DOHH2 (cell line): ENCODE results near the gene SLIT2.

Experiments
- H3F3A ChIP-seq: fragments of 200-600 bp; sonication (generic), shearing (Covaris generic); 2 replicates; pipeline ENCODE4 v1.6.0; 2016; ENCODE audit warnings: antibody characterized with exemption, mild to moderate bottlenecking; ENCODE audit not compliant: control insufficient read depth, insufficient read depth
- H3K27ac ChIP-seq: fragments of 200-600 bp; sonication (generic); 2 replicates; pipeline ENCODE4 v1.5.1; 2014; ENCODE audit warnings: low read depth, mild to moderate bottlenecking, low read length, moderate library complexity
- H3K27me3 ChIP-seq: fragments of 200-600 bp; sonication (generic); 2 replicates; pipeline ENCODE4 v1.6.1; 2014; ENCODE audit warnings: mild to moderate bottlenecking, low read length, mixed read lengths; ENCODE audit not compliant: control insufficient read depth
- H3K36me3 ChIP-seq: fragments of 200-600 bp; sonication (generic); 2 replicates; pipeline ENCODE4 v1.6.1; 2014; ENCODE audit warnings: mild to moderate bottlenecking, low read length, moderate library complexity, mixed read lengths; ENCODE audit not compliant: control insufficient read depth
- H3K4me1 ChIP-seq: fragments of 200-600 bp; sonication (generic); 2 replicates; pipeline ENCODE4 v1.6.1; 2014; ENCODE audit warnings: mild to moderate bottlenecking, low read length, mixed read lengths; ENCODE audit not compliant: control insufficient read depth
- H3K4me2 ChIP-seq: fragments of 200-600 bp; sonication (generic); 2 replicates; pipeline ENCODE4 v1.6.0; 2014; ENCODE audit warnings: mild to moderate bottlenecking, low read length, moderate library complexity
- H3K4me3 ChIP-seq: fragments of 200-600 bp; sonication (generic); 2 replicates; pipeline ENCODE4 v1.5.1; 2014; ENCODE audit warnings: mild to moderate bottlenecking, low read length, mixed read lengths
- H3K79me2 ChIP-seq: fragments of 200-600 bp; sonication (generic); 2 replicates; pipeline ENCODE4 v1.6.1; 2014; ENCODE audit warnings: mild to moderate bottlenecking, low read length, mixed read lengths; ENCODE audit not compliant: control insufficient read depth
- H3K9me2 ChIP-seq: fragments of 200-600 bp; sonication (generic); replicated peaks from 2 replicates; pipeline ENCODE4 v1.6.1; 2014; ENCODE audit warnings: mild to moderate bottlenecking, low read length, mixed read lengths; ENCODE audit not compliant: control insufficient read depth
- H3K9me3 ChIP-seq: fragments of 200-600 bp; sonication (generic); 2 replicates; pipeline ENCODE4 v1.6.1; 2014; ENCODE audit warnings: antibody characterized with exemption, low read length, mixed read lengths; ENCODE audit not compliant: control insufficient read depth, insufficient read depth
- H4K20me1 ChIP-seq: fragments of 200-600 bp; sonication (generic); 2 replicates; pipeline ENCODE4 v1.6.0; 2014; ENCODE audit warnings: low read depth, mild to moderate bottlenecking, antibody characterized with exemption, low read length, moderate library complexity; ENCODE audit not compliant: control insufficient read depth, insufficient read depth
- CTCF ChIP-seq: fragments of 200-600 bp; sonication (generic); IDR thresholded peaks from one replicate; pipeline ENCODE4 v1.5.1; 2014; ENCODE audit warnings: antibody characterized with exemption, mild to moderate bottlenecking, low read depth, low read length; ENCODE audit not compliant: poor library complexity, severe bottlenecking
- EZH2phosphoT487 ChIP-seq: fragments of 200-600 bp; sonication (generic); IDR thresholded peaks from 2 replicates; pipeline ENCODE4 v1.6.1; 2017; ENCODE audit warnings: borderline replicate concordance, mild to moderate bottlenecking, antibody characterized with exemption, low read length, moderate library complexity, mixed read lengths

Gene SLIT2

DNA sequence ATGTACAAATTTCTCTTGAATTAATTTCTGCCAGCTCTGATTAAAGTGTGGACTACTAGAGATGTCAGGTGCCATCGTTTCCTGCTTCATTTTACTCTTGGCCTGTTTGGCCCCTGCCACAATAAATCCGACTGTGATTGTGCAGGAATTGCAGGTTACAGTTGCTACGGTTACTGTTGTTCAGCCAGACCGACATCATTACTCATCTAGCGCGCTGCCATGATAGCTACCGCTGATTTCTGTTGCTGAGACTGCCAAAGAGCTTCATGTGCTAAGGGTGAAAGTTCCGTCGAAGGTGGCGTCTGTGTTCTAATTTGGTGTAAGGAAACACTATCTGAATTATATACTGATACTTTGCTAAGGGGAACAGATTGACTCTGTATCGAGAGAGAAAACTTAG, 22.1 kb downstream of the SLIT2 start:
- H3K79me2 ChIP-seq = no peaks in the 10 kb centered on the region
- H3K4me3 ChIP-seq = no peak overlapping the region
- TF ChIP-seq CTCF (no peak), EZH2phosphoT487 (no peak)
- no peaks in the 10 kb centered on the region for H3K9me2 ChIP-seq
- no peaks in the 10 kb centered on the region for H3K4me1 ChIP-seq
- no peaks in the 10 kb centered on the region for H4K20me1 ChIP-seq
- H3K36me3 ChIP-seq = no peaks in the 10 kb centered on the region
- H3F3A ChIP-seq = no peaks in the 10 kb centered on the region
- no peak overlapping the region for H3K4me2 ChIP-seq
- no peak overlapping the region for H3K27ac ChIP-seq
- H3K27me3 ChIP-seq = no peaks in the 10 kb centered on the region
- no peaks in the 10 kb centered on the region for H3K9me3 ChIP-seq

DNA sequence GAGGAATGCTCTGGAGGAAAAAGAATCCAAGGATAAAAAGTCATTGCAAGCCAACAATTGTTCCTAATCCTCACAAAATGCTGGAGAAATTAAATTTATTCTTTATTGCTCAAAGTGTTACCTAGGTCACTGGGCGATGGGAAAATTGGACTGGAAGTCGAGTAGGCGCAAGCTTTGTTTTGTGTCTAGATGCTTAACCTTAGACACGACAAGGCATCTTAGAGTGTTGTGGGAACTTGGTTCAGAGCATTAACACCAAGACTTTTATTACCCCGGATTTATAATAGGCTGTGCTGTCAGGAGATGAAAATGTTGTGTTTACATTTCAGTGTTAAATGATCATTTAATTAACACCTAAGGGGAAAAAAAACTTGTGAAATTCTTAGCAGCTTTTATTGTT, 25.1 kb downstream of the SLIT2 start:
- Histone ChIP-seq H3K79me2 (no peaks in the 10 kb centered on the region), H3K9me3 (no peaks in the 10 kb centered on the region), H3K27me3 (no peaks in the 10 kb centered on the region), H3K4me1 (no peaks in the 10 kb centered on the region), H3K36me3 (no peaks in the 10 kb centered on the region), H3F3A (no peaks in the 10 kb centered on the region), H3K9me2 (no peaks in the 10 kb centered on the region), H3K4me2 (no peak overlapping the region), H3K4me3 (no peak overlapping the region), H3K27ac (no peak overlapping the region), H4K20me1 (no peaks in the 10 kb centered on the region)
- no peak for TF ChIP-seq EZH2phosphoT487
- TF ChIP-seq CTCF = no peak

DNA sequence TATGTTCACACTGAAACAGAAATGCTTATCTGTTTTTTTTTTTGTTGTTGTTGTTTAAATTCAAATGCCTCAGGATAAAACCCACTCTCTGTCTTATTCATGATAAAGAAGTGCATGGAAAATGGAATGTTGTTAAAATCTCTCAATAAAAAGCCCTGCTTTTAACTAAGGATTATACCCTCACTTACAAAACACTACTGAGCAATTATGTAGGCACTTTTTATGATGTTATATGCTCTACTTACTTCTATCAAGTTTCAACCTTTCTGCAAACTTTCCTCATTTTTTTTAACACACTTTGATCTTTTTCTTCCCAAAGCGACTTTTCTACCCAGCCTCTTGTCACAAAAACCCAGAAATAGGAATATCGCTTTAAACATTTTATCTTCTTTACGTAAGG, 26.5 kb downstream of the SLIT2 start:
- Histone ChIP-seq H3K27ac (no peak overlapping the region), H3F3A (no peaks in the 10 kb centered on the region), H3K4me2 (no peak overlapping the region), H3K36me3 (no peaks in the 10 kb centered on the region), H3K9me2 (no peaks in the 10 kb centered on the region), H3K9me3 (no peaks in the 10 kb centered on the region), H3K79me2 (no peaks in the 10 kb centered on the region), H3K27me3 (no peaks in the 10 kb centered on the region), H4K20me1 (no peaks in the 10 kb centered on the region), H3K4me1 (no peaks in the 10 kb centered on the region), H3K4me3 (no peak overlapping the region)
- TF ChIP-seq CTCF (no peak), EZH2phosphoT487 (no peak)

- Histone ChIP-seq H3K4me3 (no peak overlapping the region), H3K36me3 (no peaks in the 10 kb centered on the region), H3F3A (no peaks in the 10 kb centered on the region), H3K9me3 (no peaks in the 10 kb centered on the region), H4K20me1 (no peaks in the 10 kb centered on the region), H3K27ac (no peak overlapping the region), H3K27me3 (no peaks in the 10 kb centered on the region), H3K79me2 (no peaks in the 10 kb centered on the region), H3K4me2 (no peak overlapping the region), H3K4me1 (no peaks in the 10 kb centered on the region), H3K9me2 (no peaks in the 10 kb centered on the region)
- TF ChIP-seq EZH2phosphoT487 (no peak), CTCF (no peak)
Measured at GRCh38 chr4:20279381-20279780, 27.7 kb downstream of the SLIT2 start.
